ENCODE data around the gene BICD1. TPM values are rescaled to one million over a fixed set of nuclear protein-coding genes. Genes with fewer than 3 reads are reported as not detected.

BICD1 gene
- total and polyA plus RNA-seq, 9 donors: 19.4 to 75.5 (median 60.2) TPM

- Histone ChIP-seq H3K36me3 (no peaks in the 10 kb centered on the region), H3K27me3 (no peaks in the 10 kb centered on the region), H3K27ac (no peak overlapping the region), H3K4me3 (no peak overlapping the region), H3K4me1 (ENCODE audit: insufficient read depth) (no peaks in the 10 kb centered on the region), H3K9me3 (no peaks in the 10 kb centered on the region)
- intact Hi-C loops (cut with DNase I): loop anchor here in 3 of 4 donors (5.0 to 10.0 kb wide), 3 partner anchors 89 to 312 kb away; partner anchors contain the start of gene DNM1L (in 1 of the 3)
- 68 to 79% (median 72%) methylated on average over 3 of the region's 3 CpGs for WGBS, 3 donors
- DNase-seq: no peak
- TF ChIP-seq POLR2A (IDR thresholded peaks at IDR 0.05) (no peak), CTCF (IDR thresholded peaks at IDR 0.05) (no peak), EP300 (IDR thresholded peaks at IDR 0.05) (no peak)
These were observed 256.2 kb downstream of the BICD1 start for GRCh38 chr12:32362892-32363291.

GRCh38 chr12:32365473-32366064, 258.9 kb downstream of the BICD1 start:
- no peaks in the 10 kb centered on the region for H3K9me3 ChIP-seq
- no peaks in the 10 kb centered on the region for H3K36me3 ChIP-seq
- TF ChIP-seq EP300 (IDR thresholded peaks at IDR 0.05) (no peak), CTCF (IDR thresholded peaks at IDR 0.05) (peak; percentile 65 to 86 (median 73))
- no peaks in the 10 kb centered on the region for H3K27me3 ChIP-seq
- intact Hi-C loops (cut with DNase I): loop anchor here in 3 of 4 donors (5.0 to 10.0 kb wide), 3 partner anchors 299 to 309 kb away; partner anchors contain the start of gene DNM1L (in 1 of the 3)
- no peak overlapping the region for H3K4me3 ChIP-seq
- no peak overlapping the region for H3K27ac ChIP-seq
- H3K4me1 ChIP-seq (ENCODE audit: insufficient read depth): no peaks in the 10 kb centered on the region
- WGBS, 3 donors: 49 to 59% (median 59%) methylated on average over 5 of the region's 5 CpGs
- DNase-seq: peak in 3 of 5 donors; percentile 33 to 61 (median 50)

- no peak overlapping the region for H3K4me3 ChIP-seq
- no peak overlapping the region for H3K27ac ChIP-seq
- TF ChIP-seq EP300 (IDR thresholded peaks at IDR 0.05) (no peak), POLR2A (IDR thresholded peaks at IDR 0.05) (no peak), CTCF (IDR thresholded peaks at IDR 0.05) (no peak)
- 86 to 91% (median 91%) methylated on average over 1 of the region's 1 CpG for WGBS, 3 donors
- no peaks in the 10 kb centered on the region for H3K4me1 ChIP-seq (ENCODE audit: insufficient read depth)
- intact Hi-C loops (cut with DNase I): loop anchor here in 3 of 4 donors (5.0 to 10.0 kb wide), 3 partner anchors 298 to 308 kb away; partner anchors contain the start of gene DNM1L (in 1 of the 3)
- no peaks in the 10 kb centered on the region for H3K36me3 ChIP-seq
- DNase-seq: no peak
- H3K27me3 ChIP-seq: no peaks in the 10 kb centered on the region
- H3K9me3 ChIP-seq: no peaks in the 10 kb centered on the region
These were observed 260.1 kb downstream of the BICD1 start for GRCh38 chr12:32366714-32367113.

- Histone ChIP-seq H3K36me3 (no peaks in the 10 kb centered on the region), H3K4me1 (ENCODE audit: insufficient read depth) (no peaks in the 10 kb centered on the region), H3K9me3 (no peaks in the 10 kb centered on the region), H3K4me3 (no peak overlapping the region), H3K27me3 (no peaks in the 10 kb centered on the region), H3K27ac (no peak overlapping the region)
- 91 to 95% (median 94%) methylated on average over 4 of the region's 4 CpGs for WGBS, 3 donors
- no peak for DNase-seq
- TF ChIP-seq POLR2A (IDR thresholded peaks at IDR 0.05) (no peak), CTCF (IDR thresholded peaks at IDR 0.05) (no peak), EP300 (IDR thresholded peaks at IDR 0.05) (no peak)
- intact Hi-C loops (cut with DNase I): loop anchor here in 3 of 4 donors (5.0 to 10.0 kb wide), 3 partner anchors 297 to 307 kb away; partner anchors contain the start of gene DNM1L (in 1 of the 3)
These were observed 260.7 kb downstream of the BICD1 start for GRCh38 chr12:32367381-32367780.

All from ovary (tissue), 9 donors.